ENCODE measurements around the gene PJA2. TPM values are rescaled to one million over a fixed set of nuclear protein-coding genes. Genes with fewer than 3 reads are reported as not detected.
A peak's percentile ranks its signal among the peaks of the same experiment; 100 is the strongest.

Gene PJA2
- total RNA-seq, 5 donors from 2014 or later (not counting 1 experiment from before 2014, with no cell fraction given), result 61.7 to 68.4 (median 63.6) TPM

DNA sequence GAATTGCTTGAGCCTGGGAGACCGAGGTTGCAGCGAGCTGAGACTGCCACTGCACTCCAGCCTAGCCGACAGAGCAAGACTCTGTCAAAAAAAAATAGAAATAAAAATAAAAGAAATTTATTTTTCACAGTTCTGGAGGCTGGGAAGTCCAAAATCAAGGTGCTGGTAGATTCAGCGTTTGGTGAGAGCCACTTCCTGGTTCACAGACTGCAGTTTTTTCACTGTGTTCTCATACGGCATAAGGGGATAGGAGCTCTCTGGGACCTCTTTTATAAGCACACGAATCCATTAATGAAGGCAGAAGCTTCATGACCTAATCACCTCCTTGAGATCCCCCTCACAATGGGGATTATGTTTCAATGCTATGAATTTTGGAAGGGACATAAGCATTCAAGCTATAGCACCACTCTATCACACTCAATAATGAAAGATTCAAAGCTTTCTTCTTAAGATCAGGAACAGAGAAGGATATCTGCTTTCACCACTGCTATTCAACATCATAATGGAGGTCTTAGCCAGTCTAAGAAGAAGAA lies 5.3 kb downstream of the PJA2 start:
- Mint-ChIP-seq H3K9me3 (no peaks in the 10 kb centered on the region), H3K4me3 (peak overlapping the region in 2 of 3 donors; percentile 17 to 55), H3K27ac (peak overlapping the region in 1 of 2 donors; percentile 57), H3K27me3 (no peaks in the 10 kb centered on the region), H3K36me3 (peaks cover 24% of the 10 kb centered on the region), H3K4me1 (peaks cover 76 to 84% (median 77%) of the 10 kb centered on the region in 3 donors)
- ATAC-seq (replicated peaks in 1 of 4) (no peak), DNase-seq (no peak)
- peaks cover 0 to 9% of the 10 kb centered on the region in 2 donors for H3K36me3 ChIP-seq (ENCODE audit: control insufficient read depth in 2 of 2, extremely low read depth in 1 of 2, insufficient read depth in 1 of 2, low read length in 1 of 2)
- ChIA-PET POLR2A (interaction anchor here in 1 of 2 donors (0.7 kb wide), 1 partner anchor 782 kb away, joined by 3 read pairs; no protein-coding TSS in a partner anchor), CTCF (interaction anchor here in 1 of 2 donors (0.6 kb wide), 1 partner anchor 645 kb away, joined by 3 read pairs; no protein-coding TSS in a partner anchor)
- H3K4me1 ChIP-seq (ENCODE audit: control insufficient read depth in 1 of 2, extremely low read depth in 1 of 2, insufficient read depth in 2 of 2, low read length in 2 of 2), result peaks cover 20 to 25% of the 10 kb centered on the region in 2 experiments
- H3K9me3 ChIP-seq, result no peaks in the 10 kb centered on the region
- H3K27ac ChIP-seq (ENCODE audit: low read length), result no peak overlapping the region
- no peak overlapping the region for H3K4me3 ChIP-seq (ENCODE audit: control insufficient read depth in 1 of 2, extremely low read depth in 1 of 2, low read length in 1 of 2)
- no CpG with 5 or more reads among the region's 6 CpGs for WGBS (ENCODE audit: insufficient coverage)
- H3K27me3 ChIP-seq (replicated peaks in 1 of 2; ENCODE audit: control insufficient read depth in 2 of 2, extremely low read depth in 1 of 2, insufficient read depth in 2 of 2, low read length in 1 of 2), result no peaks in the 10 kb centered on the region

DNA sequence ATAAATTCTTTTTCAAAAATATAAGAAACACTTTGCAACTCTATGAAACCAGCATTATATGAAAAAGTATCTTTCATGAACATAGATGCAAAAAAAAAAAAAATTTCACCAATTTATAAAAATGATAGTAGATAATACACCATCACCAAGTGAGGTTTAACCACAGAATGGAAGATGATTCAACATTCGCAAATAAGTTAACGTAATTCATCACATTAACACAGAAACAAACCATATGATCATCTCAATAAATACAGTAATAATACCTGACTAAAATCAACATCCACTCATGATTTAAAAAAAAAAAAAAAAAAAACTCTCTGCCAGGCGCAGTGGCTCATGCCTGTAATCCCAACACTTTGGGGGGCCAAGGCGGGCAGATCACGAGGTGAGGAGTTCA lies 6.3 kb downstream of the PJA2 start:
- POLR2A ChIA-PET, result no interaction called here
- H3K4me3 ChIP-seq (ENCODE audit: control insufficient read depth in 1 of 2, extremely low read depth in 1 of 2, low read length in 1 of 2), result no peak overlapping the region
- CTCF ChIA-PET, result interaction anchor here in 1 of 2 donors (0.7 kb wide), 1 partner anchor 60 kb away, joined by 7 read pairs; no protein-coding TSS in a partner anchor

DNA sequence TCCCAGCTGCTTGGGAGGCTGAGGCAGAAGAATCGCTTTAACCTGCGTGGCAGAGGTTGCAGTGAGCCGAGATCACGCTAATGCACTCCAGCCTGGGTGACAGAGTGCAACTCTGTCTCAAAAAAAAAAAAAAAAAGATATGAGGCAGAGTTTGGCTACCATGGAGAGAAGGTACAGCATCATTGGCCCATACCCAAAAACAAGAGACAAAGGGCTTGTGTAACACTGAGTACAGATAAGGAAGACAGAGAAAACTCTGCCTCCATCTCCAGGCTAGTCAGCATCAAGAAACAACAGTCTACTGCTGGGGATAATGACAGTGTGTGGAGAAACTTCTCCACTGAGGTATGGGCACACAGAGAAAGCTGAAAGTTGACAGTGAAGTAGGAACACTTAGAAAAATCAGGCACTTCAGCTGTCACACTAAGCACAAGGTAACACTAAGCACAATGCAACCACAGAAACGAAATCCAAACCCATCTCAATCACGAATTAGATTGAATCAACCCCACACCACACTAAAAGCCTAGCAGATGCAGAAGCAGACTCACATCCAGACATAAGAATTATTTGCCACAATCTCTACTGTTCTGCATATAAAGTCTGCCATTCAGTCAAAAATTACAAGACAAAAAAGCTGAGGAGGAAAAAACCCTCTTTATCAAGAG lies 10.5 kb downstream of the PJA2 start:
- Histone ChIP-seq H3K9me3 (no peaks in the 10 kb centered on the region), H3K36me3 (ENCODE audit: control insufficient read depth in 2 of 2, extremely low read depth in 1 of 2, insufficient read depth in 1 of 2, low read length in 1 of 2) (peaks cover 0 to 6% of the 10 kb centered on the region in 2 donors), H3K4me3 (ENCODE audit: control insufficient read depth in 1 of 2, extremely low read depth in 1 of 2, low read length in 1 of 2) (no peak overlapping the region), H3K4me1 (ENCODE audit: control insufficient read depth in 1 of 2, extremely low read depth in 1 of 2, insufficient read depth in 2 of 2, low read length in 2 of 2) (peaks cover 7 to 33% of the 10 kb centered on the region in 2 experiments), H3K27ac (ENCODE audit: low read length) (no peak overlapping the region), H3K27me3 (replicated peaks in 1 of 2; ENCODE audit: control insufficient read depth in 2 of 2, extremely low read depth in 1 of 2, insufficient read depth in 2 of 2, low read length in 1 of 2) (no peaks in the 10 kb centered on the region)
- ATAC-seq (replicated peaks in 1 of 4) (peak in 1 of 4 experiments; percentile 43), DNase-seq (no peak)
- Mint-ChIP-seq H3K4me3 (peak overlapping the region in 2 of 3 donors; percentile 34 to 55), H3K27ac (peak overlapping the region; percentile 3 to 11), H3K4me1 (peaks cover 84 to 89% (median 87%) of the 10 kb centered on the region in 3 donors), H3K9me3 (no peaks in the 10 kb centered on the region), H3K36me3 (peaks cover 34% of the 10 kb centered on the region), H3K27me3 (no peaks in the 10 kb centered on the region)
- ChIA-PET POLR2A (no interaction called here), CTCF (no interaction called here)
- 43% methylated on average over 2 of the region's 6 CpGs for WGBS (ENCODE audit: insufficient coverage)

More for the DNA sequence above, 6.3 kb downstream of the PJA2 start:
- Mint-ChIP-seq H3K4me3 (peak overlapping the region in 1 of 3 donors; percentile 55), H3K4me1 (peaks cover 84 to 89% (median 85%) of the 10 kb centered on the region in 3 donors), H3K27me3 (no peaks in the 10 kb centered on the region), H3K9me3 (no peaks in the 10 kb centered on the region), H3K27ac (peak overlapping the region in 1 of 2 donors; percentile 61), H3K36me3 (peaks cover 28% of the 10 kb centered on the region)
- 100% methylated on average over 2 of the region's 5 CpGs for WGBS (ENCODE audit: insufficient coverage)
- DNase-seq (no peak), ATAC-seq (replicated peaks in 1 of 4) (no peak)
- peaks cover 24 to 28% of the 10 kb centered on the region in 2 experiments for H3K4me1 ChIP-seq (ENCODE audit: control insufficient read depth in 1 of 2, extremely low read depth in 1 of 2, insufficient read depth in 2 of 2, low read length in 2 of 2)
- peaks cover 0 to 9% of the 10 kb centered on the region in 2 donors for H3K36me3 ChIP-seq (ENCODE audit: control insufficient read depth in 2 of 2, extremely low read depth in 1 of 2, insufficient read depth in 1 of 2, low read length in 1 of 2)
- H3K27me3 ChIP-seq (replicated peaks in 1 of 2; ENCODE audit: control insufficient read depth in 2 of 2, extremely low read depth in 1 of 2, insufficient read depth in 2 of 2, low read length in 1 of 2), result no peaks in the 10 kb centered on the region
- H3K27ac ChIP-seq (ENCODE audit: low read length), result no peak overlapping the region
- no peaks in the 10 kb centered on the region for H3K9me3 ChIP-seq

DNA sequence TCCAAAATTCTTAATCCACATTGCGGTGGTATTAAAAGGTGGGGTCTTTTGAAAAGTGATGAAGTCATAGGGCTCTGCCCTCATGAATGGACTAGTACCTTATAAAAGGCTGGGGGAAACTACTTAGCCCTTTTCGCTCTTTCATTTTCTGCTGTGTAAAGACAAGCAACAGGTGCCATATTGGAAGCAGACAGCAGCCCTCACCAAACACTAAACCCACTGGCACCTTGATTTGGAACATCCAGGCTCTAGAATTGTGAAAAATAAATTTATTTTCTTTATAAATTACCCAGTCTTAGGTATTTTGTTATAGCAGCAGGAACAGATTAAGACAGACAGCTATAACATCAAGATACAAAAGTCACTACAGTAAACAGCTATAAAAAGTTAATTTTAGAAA lies 12.8 kb downstream of the PJA2 start:
- Mint-ChIP-seq H3K27ac (no peak overlapping the region), H3K27me3 (no peaks in the 10 kb centered on the region), H3K36me3 (peaks cover 31% of the 10 kb centered on the region), H3K4me3 (no peak overlapping the region), H3K9me3 (no peaks in the 10 kb centered on the region), H3K4me1 (peaks cover 86 to 91% (median 87%) of the 10 kb centered on the region in 3 donors)
- DNase-seq, result no peak
- H3K36me3 ChIP-seq (ENCODE audit: control insufficient read depth in 2 of 2, extremely low read depth in 1 of 2, insufficient read depth in 1 of 2, low read length in 1 of 2), result peaks cover 0 to 3% of the 10 kb centered on the region in 2 donors
- no peak for ATAC-seq (replicated peaks in 1 of 4)
- no peak overlapping the region for H3K27ac ChIP-seq (ENCODE audit: low read length)
- POLR2A ChIA-PET, result no interaction called here
- H3K9me3 ChIP-seq, result no peaks in the 10 kb centered on the region
- peaks cover under 1 to 33% of the 10 kb centered on the region in 2 experiments for H3K4me1 ChIP-seq (ENCODE audit: control insufficient read depth in 1 of 2, extremely low read depth in 1 of 2, insufficient read depth in 2 of 2, low read length in 2 of 2)
- CTCF ChIA-PET, result interaction anchor here in 1 of 2 donors (0.6 kb wide), 1 partner anchor 1184 kb away, joined by 6 read pairs; no protein-coding TSS in a partner anchor
- no CpG with 5 or more reads among the region's 2 CpGs for WGBS (ENCODE audit: insufficient coverage)
- no peaks in the 10 kb centered on the region for H3K27me3 ChIP-seq (replicated peaks in 1 of 2; ENCODE audit: control insufficient read depth in 2 of 2, extremely low read depth in 1 of 2, insufficient read depth in 2 of 2, low read length in 1 of 2)
- no peak overlapping the region for H3K4me3 ChIP-seq (ENCODE audit: control insufficient read depth in 1 of 2, extremely low read depth in 1 of 2, low read length in 1 of 2)

DNA sequence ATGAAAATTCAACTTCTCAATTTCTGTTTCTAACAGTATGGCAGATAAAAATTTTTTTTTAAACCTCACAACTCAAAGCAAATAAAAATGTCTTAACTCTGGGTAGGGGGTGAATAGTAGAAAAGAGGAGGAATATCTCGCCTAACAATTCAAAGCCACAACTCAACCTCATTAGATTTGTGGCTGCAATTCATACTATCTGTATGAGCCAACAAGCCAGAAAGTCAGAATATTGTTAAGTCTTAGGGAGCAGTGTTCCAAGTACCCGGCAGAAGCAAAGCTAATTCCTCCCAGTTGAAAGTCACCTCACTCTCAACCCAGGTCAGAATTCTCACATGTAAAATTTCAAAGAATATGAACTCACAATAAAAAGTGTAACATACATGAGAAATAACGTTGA lies 15.0 kb downstream of the PJA2 start:
- H3K4me1 ChIP-seq (ENCODE audit: control insufficient read depth in 1 of 2, extremely low read depth in 1 of 2, insufficient read depth in 2 of 2, low read length in 2 of 2), result peaks cover 0 to 25% of the 10 kb centered on the region in 2 experiments
- peak overlapping the region in 1 of 3 donors; percentile 32 for H3K4me3 Mint-ChIP-seq
- no peaks in the 10 kb centered on the region for H3K9me3 ChIP-seq
- WGBS (ENCODE audit: insufficient coverage), result no CpG with 5 or more reads among the region's 3 CpGs
- peaks cover 0 to 4% of the 10 kb centered on the region in 2 donors for H3K36me3 ChIP-seq (ENCODE audit: control insufficient read depth in 2 of 2, extremely low read depth in 1 of 2, insufficient read depth in 1 of 2, low read length in 1 of 2)
- no peaks in the 10 kb centered on the region for H3K27me3 ChIP-seq (replicated peaks in 1 of 2; ENCODE audit: control insufficient read depth in 2 of 2, extremely low read depth in 1 of 2, insufficient read depth in 2 of 2, low read length in 1 of 2)
- no peaks in the 10 kb centered on the region for H3K27me3 Mint-ChIP-seq
- ChIA-PET CTCF (no interaction called here), POLR2A (no interaction called here)
- H3K9me3 Mint-ChIP-seq, result peaks cover 0 to 3% (median 0%) of the 10 kb centered on the region in 3 donors
- H3K27ac Mint-ChIP-seq, result peak overlapping the region in 1 of 2 donors; percentile 52
- ATAC-seq (replicated peaks in 1 of 4) (no peak), DNase-seq (no peak)
- no peak overlapping the region for H3K4me3 ChIP-seq (ENCODE audit: control insufficient read depth in 1 of 2, extremely low read depth in 1 of 2, low read length in 1 of 2)
- no peak overlapping the region for H3K27ac ChIP-seq (ENCODE audit: low read length)
- H3K36me3 Mint-ChIP-seq, result peaks cover 38% of the 10 kb centered on the region
- H3K4me1 Mint-ChIP-seq, result peaks cover 85 to 91% (median 86%) of the 10 kb centered on the region in 3 donors

DNA sequence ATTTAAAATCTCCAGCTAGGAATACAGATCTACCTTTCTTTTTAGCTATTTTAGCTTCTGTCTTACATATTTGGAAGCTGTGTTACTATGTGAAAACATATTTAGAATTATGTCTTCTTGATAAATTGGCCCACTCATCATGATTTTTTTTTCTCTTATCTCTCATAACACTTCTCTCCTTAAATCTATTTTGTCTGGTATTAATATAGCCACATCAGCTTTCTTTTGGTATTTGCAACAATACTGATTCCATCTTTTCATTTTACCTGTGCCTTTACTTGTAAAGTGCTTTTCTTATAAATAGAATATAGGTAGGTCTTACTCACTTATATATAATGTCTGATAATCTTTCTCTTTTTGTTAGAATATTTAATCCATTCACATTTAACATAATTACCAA lies 19.6 kb downstream of the PJA2 start:
- H3K4me3 Mint-ChIP-seq, result no peak overlapping the region
- ATAC-seq (replicated peaks in 1 of 4) (no peak), DNase-seq (no peak)
- Histone ChIP-seq H3K9me3 (no peaks in the 10 kb centered on the region), H3K36me3 (ENCODE audit: control insufficient read depth in 2 of 2, extremely low read depth in 1 of 2, insufficient read depth in 1 of 2, low read length in 1 of 2) (peaks cover 0 to 8% of the 10 kb centered on the region in 2 donors), H3K27ac (ENCODE audit: low read length) (no peak overlapping the region), H3K27me3 (replicated peaks in 1 of 2; ENCODE audit: control insufficient read depth in 2 of 2, extremely low read depth in 1 of 2, insufficient read depth in 2 of 2, low read length in 1 of 2) (no peaks in the 10 kb centered on the region), H3K4me3 (ENCODE audit: control insufficient read depth in 1 of 2, extremely low read depth in 1 of 2, low read length in 1 of 2) (no peak overlapping the region), H3K4me1 (ENCODE audit: control insufficient read depth in 1 of 2, extremely low read depth in 1 of 2, insufficient read depth in 2 of 2, low read length in 2 of 2) (peaks cover 0 to 11% of the 10 kb centered on the region in 2 experiments)
- POLR2A ChIA-PET, result no interaction called here
- H3K4me1 Mint-ChIP-seq, result peaks cover 90 to 99% (median 93%) of the 10 kb centered on the region in 3 donors
- H3K27ac Mint-ChIP-seq, result no peak overlapping the region
- H3K27me3 Mint-ChIP-seq, result no peaks in the 10 kb centered on the region
- H3K36me3 Mint-ChIP-seq, result peaks cover 30% of the 10 kb centered on the region
- CTCF ChIA-PET, result interaction anchor here in 1 of 2 donors (0.6 kb wide), 1 partner anchor 20 kb away, joined by 4 read pairs; the partner anchor contains the start of gene PJA2
- H3K9me3 Mint-ChIP-seq, result peaks cover 0 to 3% (median 0%) of the 10 kb centered on the region in 3 donors
